ENCODE results near the gene TNRC18. TPM values are rescaled to one million over a fixed set of nuclear protein-coding genes. Genes with fewer than 3 reads are reported as not detected.
"Not testable (repeated sequence)": the region's sequence is repeated elsewhere in the genome, so short reads cannot be mapped to it uniquely, and the experiment has no call there.

The TNRC18 gene
- total RNA-seq, 1 donor from 2014 or later: 95.4 TPM

DNA sequence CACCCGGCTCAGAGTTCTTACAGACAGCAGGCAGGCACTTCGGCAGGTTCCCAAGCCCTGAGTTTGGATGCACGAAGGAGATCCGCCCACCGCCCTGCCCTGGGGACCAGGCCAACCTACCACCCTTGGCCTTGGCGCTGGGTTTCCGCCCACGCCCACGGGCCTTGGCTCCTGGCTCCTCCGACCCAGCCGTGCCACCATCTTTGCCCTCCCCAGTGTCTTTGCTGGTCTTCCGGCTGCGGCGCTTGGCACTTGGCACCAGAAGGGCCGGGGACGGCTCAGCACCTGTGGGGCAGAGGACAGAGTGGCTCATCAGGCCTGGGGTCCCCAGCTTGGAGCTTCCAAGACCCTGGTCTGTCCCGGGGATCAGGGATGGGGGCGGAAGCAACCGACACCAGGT, 108.8 kb downstream of the TNRC18 start:
- no peaks in the 10 kb centered on the region for H3K4me1 Mint-ChIP-seq (ENCODE audit: low read depth)
- no peak for DNase-seq (ENCODE audit: low spot score)
- H3K4me3 Mint-ChIP-seq (ENCODE audit: unreplicated experiment): no peak overlapping the region
- H3K27ac Mint-ChIP-seq (ENCODE audit: unreplicated experiment): no peak overlapping the region
- H3K36me3 Mint-ChIP-seq (ENCODE audit: low read depth): peaks cover 41% of the 10 kb centered on the region
- H3K27me3 Mint-ChIP-seq (ENCODE audit: low read depth): no peaks in the 10 kb centered on the region
- H3K9me3 Mint-ChIP-seq (ENCODE audit: low read depth): peaks cover 9% of the 10 kb centered on the region
- TF ChIP-seq, protein P1, sequence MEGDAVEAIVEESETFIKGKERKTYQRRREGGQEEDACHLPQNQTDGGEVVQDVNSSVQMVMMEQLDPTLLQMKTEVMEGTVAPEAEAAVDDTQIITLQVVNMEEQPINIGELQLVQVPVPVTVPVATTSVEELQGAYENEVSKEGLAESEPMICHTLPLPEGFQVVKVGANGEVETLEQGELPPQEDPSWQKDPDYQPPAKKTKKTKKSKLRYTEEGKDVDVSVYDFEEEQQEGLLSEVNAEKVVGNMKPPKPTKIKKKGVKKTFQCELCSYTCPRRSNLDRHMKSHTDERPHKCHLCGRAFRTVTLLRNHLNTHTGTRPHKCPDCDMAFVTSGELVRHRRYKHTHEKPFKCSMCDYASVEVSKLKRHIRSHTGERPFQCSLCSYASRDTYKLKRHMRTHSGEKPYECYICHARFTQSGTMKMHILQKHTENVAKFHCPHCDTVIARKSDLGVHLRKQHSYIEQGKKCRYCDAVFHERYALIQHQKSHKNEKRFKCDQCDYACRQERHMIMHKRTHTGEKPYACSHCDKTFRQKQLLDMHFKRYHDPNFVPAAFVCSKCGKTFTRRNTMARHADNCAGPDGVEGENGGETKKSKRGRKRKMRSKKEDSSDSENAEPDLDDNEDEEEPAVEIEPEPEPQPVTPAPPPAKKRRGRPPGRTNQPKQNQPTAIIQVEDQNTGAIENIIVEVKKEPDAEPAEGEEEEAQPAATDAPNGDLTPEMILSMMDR (IDR thresholded peaks at IDR 0.05): no peak

DNA sequence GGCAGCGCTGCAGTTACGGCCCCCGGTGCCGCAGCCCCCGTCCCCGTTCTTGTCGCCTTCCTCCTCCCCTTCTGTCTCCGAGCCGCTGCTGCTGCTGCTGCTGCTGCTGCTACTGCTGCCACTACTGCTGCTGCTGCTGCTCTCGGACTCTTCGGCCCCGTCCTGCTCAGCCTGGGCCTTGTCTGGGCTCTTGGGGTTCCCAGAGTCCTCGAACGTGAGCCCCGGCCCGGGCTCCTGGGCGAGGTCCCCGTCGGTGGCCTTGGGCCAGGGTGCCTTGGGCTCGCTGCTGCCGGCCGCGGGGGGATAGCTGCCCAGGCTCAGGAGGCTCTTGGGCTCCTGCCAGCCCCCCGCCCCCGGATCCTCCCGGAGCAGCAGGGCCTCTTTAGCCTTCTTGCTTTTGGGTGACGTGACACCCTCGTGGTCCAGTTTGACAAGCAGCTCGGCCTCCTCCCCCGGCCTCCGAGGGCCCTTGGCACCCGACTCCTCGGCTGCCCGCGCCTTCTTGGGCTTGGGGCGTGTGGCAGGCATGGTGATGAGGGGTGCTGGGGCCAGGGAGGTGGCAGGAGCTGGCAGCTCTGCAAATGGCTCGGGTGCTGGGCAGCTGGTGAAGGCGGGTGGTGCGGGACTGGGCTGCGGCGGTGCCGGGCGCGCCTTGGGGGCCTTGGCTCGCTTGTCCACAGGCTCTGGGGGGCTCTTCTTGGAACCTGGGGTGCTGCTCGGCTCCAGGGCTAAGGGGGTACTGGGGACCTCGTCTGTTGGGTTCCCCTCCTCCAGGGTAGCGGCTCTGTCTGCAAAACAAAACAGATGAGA, 110.4 kb downstream of the TNRC18 start:
- DNase-seq (ENCODE audit: low spot score); H3K4me1 Mint-ChIP-seq (ENCODE audit: low read depth); H3K27ac Mint-ChIP-seq (ENCODE audit: unreplicated experiment); H3K9me3 Mint-ChIP-seq (ENCODE audit: low read depth); H3K27me3 Mint-ChIP-seq (ENCODE audit: low read depth); H3K4me3 Mint-ChIP-seq (ENCODE audit: unreplicated experiment): not testable (repeated sequence)
- H3K36me3 Mint-ChIP-seq (ENCODE audit: low read depth): peaks cover 29% of the 10 kb centered on the region

- DNase-seq (ENCODE audit: low spot score); H3K27me3 Mint-ChIP-seq (ENCODE audit: low read depth); H3K4me3 Mint-ChIP-seq (ENCODE audit: unreplicated experiment); H3K9me3 Mint-ChIP-seq (ENCODE audit: low read depth); H3K4me1 Mint-ChIP-seq (ENCODE audit: low read depth): not testable (repeated sequence)
- peaks cover 29% of the 10 kb centered on the region for H3K36me3 Mint-ChIP-seq (ENCODE audit: low read depth)
- H3K27ac Mint-ChIP-seq (ENCODE audit: unreplicated experiment): peak overlapping the region; percentile 17
Observed at GRCh38 chr7:5312276-5313070, 111.2 kb downstream of the TNRC18 start.

- Mint-ChIP-seq H3K36me3 (ENCODE audit: low read depth) (peaks cover 25% of the 10 kb centered on the region), H3K27ac (ENCODE audit: unreplicated experiment) (no peak overlapping the region)
Observed at GRCh38 chr7:5310822-5311405, 112.7 kb downstream of the TNRC18 start.

GRCh38 chr7:5309146-5309545, 114.5 kb downstream of the TNRC18 start:
- Mint-ChIP-seq H3K4me1 (ENCODE audit: low read depth) (no peaks in the 10 kb centered on the region), H3K27ac (ENCODE audit: unreplicated experiment) (no peak overlapping the region), H3K36me3 (ENCODE audit: low read depth) (peaks cover 20% of the 10 kb centered on the region), H3K4me3 (ENCODE audit: unreplicated experiment) (no peak overlapping the region), H3K27me3 (ENCODE audit: low read depth) (no peaks in the 10 kb centered on the region), H3K9me3 (ENCODE audit: low read depth) (no peaks in the 10 kb centered on the region)
- TF ChIP-seq, protein P1 (IDR thresholded peaks at IDR 0.05): no peak
- no peak for DNase-seq (ENCODE audit: low spot score)

More at GRCh38 chr7:5310822-5311405, 112.7 kb downstream of the TNRC18 start:
- Mint-ChIP-seq H3K9me3 (ENCODE audit: low read depth) (no peaks in the 10 kb centered on the region), H3K4me3 (ENCODE audit: unreplicated experiment) (no peak overlapping the region), H3K27me3 (ENCODE audit: low read depth) (no peaks in the 10 kb centered on the region), H3K4me1 (ENCODE audit: low read depth) (no peaks in the 10 kb centered on the region)
- TF ChIP-seq, protein P1 (IDR thresholded peaks at IDR 0.05): no peak
- DNase-seq (ENCODE audit: low spot score): no peak

- not testable (repeated sequence) for H3K4me1 Mint-ChIP-seq (ENCODE audit: low read depth); H3K27ac Mint-ChIP-seq (ENCODE audit: unreplicated experiment)
Observed at GRCh38 chr7:5307221-5308142, 116.2 kb downstream of the TNRC18 start.

GRCh38 chr7:5305050-5305449, 118.6 kb downstream of the TNRC18 start:
- H3K27ac Mint-ChIP-seq (ENCODE audit: unreplicated experiment); H3K4me1 Mint-ChIP-seq (ENCODE audit: low read depth); H3K9me3 Mint-ChIP-seq (ENCODE audit: low read depth); H3K4me3 Mint-ChIP-seq (ENCODE audit: unreplicated experiment); H3K27me3 Mint-ChIP-seq (ENCODE audit: low read depth); DNase-seq (ENCODE audit: low spot score); H3K36me3 Mint-ChIP-seq (ENCODE audit: low read depth): not testable (repeated sequence)

More at GRCh38 chr7:5307221-5308142, 116.2 kb downstream of the TNRC18 start:
- not testable (repeated sequence) for H3K27me3 Mint-ChIP-seq (ENCODE audit: low read depth); H3K9me3 Mint-ChIP-seq (ENCODE audit: low read depth); H3K4me3 Mint-ChIP-seq (ENCODE audit: unreplicated experiment); DNase-seq (ENCODE audit: low spot score)
- H3K36me3 Mint-ChIP-seq (ENCODE audit: low read depth): peaks cover 17% of the 10 kb centered on the region
